ENCODE data around the gene SIAH2.
"Not testable (repeated sequence)": the region's sequence is repeated elsewhere in the genome, so short reads cannot be mapped to it uniquely, and the experiment has no call there.

Gene SIAH2

DNA sequence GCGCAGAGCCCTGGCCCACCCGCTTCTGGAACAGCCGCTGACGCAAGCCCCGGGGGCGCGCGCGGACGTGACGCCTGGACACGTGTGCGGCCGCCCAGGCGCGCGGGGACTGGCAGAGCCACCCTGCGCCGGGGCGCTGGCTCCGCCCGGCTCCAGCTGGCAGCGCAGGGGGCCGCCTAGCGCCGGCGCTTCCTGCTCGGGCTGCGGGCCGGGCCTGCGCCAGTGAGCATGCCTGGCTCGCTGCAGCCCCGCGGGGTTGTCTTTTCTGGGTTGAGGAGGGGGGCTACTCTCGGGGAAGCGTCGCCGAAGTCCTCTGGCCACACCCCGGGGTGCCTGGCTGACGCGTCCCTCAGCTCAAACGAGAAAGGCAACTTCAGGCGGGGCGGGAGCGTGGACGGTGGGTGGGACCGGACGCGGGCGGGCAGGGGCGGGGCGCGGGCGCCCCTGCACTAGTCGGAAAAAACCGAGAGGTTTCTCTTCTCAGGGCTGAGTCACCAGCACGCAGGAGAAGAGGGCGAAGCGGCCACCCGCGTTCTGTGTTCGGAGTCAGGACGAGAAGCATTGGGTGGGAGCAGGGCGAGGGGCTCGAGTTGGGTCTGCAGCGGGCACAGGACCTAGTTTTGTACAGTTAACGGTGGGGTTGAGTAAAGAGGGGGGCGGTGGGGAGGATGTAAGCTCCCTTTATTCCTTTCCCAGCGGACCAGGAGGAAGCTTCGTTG lies at the start of gene SIAH2:
SIAH2 (minus strand) TSS at position 48 of the 719 bp plus-strand sequence. CDS start 320 bp downstream, outside the sequence.
- DNase-seq (ENCODE audit: low read depth), result peak; percentile 98
- Histone ChIP-seq H3K4me1 (ENCODE audit: control insufficient read depth, insufficient read depth, low read length) (peaks cover 30% of the 10 kb centered on the region), H3K9ac (ENCODE audit: low read length) (peak within 1 kb of the TSS; percentile 96), H3K9me3 (ENCODE audit: control insufficient read depth, low read length) (no peaks in the 10 kb centered on the region), H3K27me3 (replicated peaks; ENCODE audit: control insufficient read depth, insufficient read depth, low read length) (no peaks in the 10 kb centered on the region), H3K4me3 (ENCODE audit: low read length) (peak within 1 kb of the TSS; percentile 95), H3K36me3 (ENCODE audit: control insufficient read depth, insufficient read depth, low read length, severe bottlenecking) (peaks cover 3% of the 10 kb centered on the region)

GRCh38 chr3:150811984-150812383 lies 49.0 kb upstream of the SIAH2 start:
- no peak for DNase-seq (ENCODE audit: low read depth)
- Histone ChIP-seq H3K9ac (ENCODE audit: low read length) (no peak overlapping the region), H3K9me3 (ENCODE audit: control insufficient read depth, low read length) (no peaks in the 10 kb centered on the region), H3K36me3 (ENCODE audit: control insufficient read depth, insufficient read depth, low read length, severe bottlenecking) (no peaks in the 10 kb centered on the region), H3K4me1 (ENCODE audit: control insufficient read depth, insufficient read depth, low read length) (no peaks in the 10 kb centered on the region), H3K27me3 (replicated peaks; ENCODE audit: control insufficient read depth, insufficient read depth, low read length) (peaks cover 17% of the 10 kb centered on the region), H3K4me3 (ENCODE audit: low read length) (no peak overlapping the region)

DNA sequence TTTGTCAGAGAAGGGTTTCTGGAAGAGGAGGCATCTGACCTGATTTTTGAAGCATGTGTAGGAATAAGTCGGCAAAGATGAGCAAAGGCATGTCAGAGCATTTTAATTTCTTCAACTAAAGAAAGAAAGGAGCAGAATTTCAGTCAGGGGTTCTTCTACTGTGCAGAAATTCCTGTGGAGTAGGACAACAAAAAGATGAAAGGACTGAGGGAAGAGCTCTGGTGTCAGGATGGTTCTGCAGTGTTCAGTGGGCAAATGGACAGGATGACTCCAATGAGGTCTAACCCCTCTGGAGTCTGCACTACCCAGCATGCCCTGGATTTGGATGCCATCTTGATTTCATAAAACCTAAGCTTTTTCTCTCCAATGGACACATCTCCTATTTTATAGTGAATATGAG lies 47.7 kb upstream of the SIAH2 start:
- no peaks in the 10 kb centered on the region for H3K4me1 ChIP-seq (ENCODE audit: control insufficient read depth, insufficient read depth, low read length)
- no peak overlapping the region for H3K4me3 ChIP-seq (ENCODE audit: low read length)
- H3K27me3 ChIP-seq (replicated peaks; ENCODE audit: control insufficient read depth, insufficient read depth, low read length), result peaks cover 22% of the 10 kb centered on the region

DNA sequence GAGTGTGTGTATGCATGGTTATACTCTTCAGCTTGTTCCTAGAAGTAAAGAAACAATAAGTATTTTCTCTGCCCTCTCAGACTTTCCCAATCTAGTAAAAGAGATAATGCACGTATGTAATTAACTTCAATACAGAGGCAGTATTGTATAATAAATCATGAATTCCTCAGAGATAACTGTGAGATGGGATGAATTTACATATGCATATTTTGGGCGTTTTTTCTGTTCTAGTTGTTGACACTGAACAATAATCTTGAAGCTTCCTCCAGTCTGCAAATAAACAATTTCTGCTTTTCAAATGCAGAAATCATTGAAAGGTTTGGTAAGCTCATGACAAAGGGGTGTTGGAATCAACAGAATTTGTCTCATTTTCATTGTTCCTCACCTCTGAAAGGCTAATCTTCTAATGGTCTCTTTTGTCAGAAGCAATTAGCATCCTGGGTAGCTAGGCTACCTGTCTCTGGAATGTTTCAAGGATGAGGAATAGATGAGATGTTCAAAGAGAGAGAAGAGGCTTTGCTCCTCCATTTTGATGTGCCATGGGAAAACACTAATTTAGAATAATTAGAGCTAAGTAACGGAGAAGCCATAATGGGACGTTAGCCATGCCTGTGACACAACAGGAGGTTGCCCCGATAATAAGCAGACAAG lies 43.3 kb upstream of the SIAH2 start:
- Histone ChIP-seq H3K9me3 (ENCODE audit: control insufficient read depth, low read length) (no peaks in the 10 kb centered on the region), H3K27me3 (replicated peaks; ENCODE audit: control insufficient read depth, insufficient read depth, low read length) (peaks cover 8% of the 10 kb centered on the region), H3K4me1 (ENCODE audit: control insufficient read depth, insufficient read depth, low read length) (no peaks in the 10 kb centered on the region), H3K4me3 (ENCODE audit: low read length) (no peak overlapping the region), H3K36me3 (ENCODE audit: control insufficient read depth, insufficient read depth, low read length, severe bottlenecking) (no peaks in the 10 kb centered on the region), H3K9ac (ENCODE audit: low read length) (no peak overlapping the region)
- no peak for DNase-seq (ENCODE audit: low read depth)

More for the DNA sequence above, 47.7 kb upstream of the SIAH2 start:
- no peak for DNase-seq (ENCODE audit: low read depth)
- Histone ChIP-seq H3K9me3 (ENCODE audit: control insufficient read depth, low read length) (no peaks in the 10 kb centered on the region), H3K9ac (ENCODE audit: low read length) (no peak overlapping the region), H3K36me3 (ENCODE audit: control insufficient read depth, insufficient read depth, low read length, severe bottlenecking) (no peaks in the 10 kb centered on the region)

GRCh38 chr3:150805354-150805753 lies 42.4 kb upstream of the SIAH2 start:
- H3K4me3 ChIP-seq (ENCODE audit: low read length), result no peak overlapping the region
- peaks cover 5% of the 10 kb centered on the region for H3K27me3 ChIP-seq (replicated peaks; ENCODE audit: control insufficient read depth, insufficient read depth, low read length)
- no peaks in the 10 kb centered on the region for H3K36me3 ChIP-seq (ENCODE audit: control insufficient read depth, insufficient read depth, low read length, severe bottlenecking)
- H3K4me1 ChIP-seq (ENCODE audit: control insufficient read depth, insufficient read depth, low read length), result no peaks in the 10 kb centered on the region
- no peaks in the 10 kb centered on the region for H3K9me3 ChIP-seq (ENCODE audit: control insufficient read depth, low read length)
- no peak overlapping the region for H3K9ac ChIP-seq (ENCODE audit: low read length)
- DNase-seq (ENCODE audit: low read depth), result no peak

DNA sequence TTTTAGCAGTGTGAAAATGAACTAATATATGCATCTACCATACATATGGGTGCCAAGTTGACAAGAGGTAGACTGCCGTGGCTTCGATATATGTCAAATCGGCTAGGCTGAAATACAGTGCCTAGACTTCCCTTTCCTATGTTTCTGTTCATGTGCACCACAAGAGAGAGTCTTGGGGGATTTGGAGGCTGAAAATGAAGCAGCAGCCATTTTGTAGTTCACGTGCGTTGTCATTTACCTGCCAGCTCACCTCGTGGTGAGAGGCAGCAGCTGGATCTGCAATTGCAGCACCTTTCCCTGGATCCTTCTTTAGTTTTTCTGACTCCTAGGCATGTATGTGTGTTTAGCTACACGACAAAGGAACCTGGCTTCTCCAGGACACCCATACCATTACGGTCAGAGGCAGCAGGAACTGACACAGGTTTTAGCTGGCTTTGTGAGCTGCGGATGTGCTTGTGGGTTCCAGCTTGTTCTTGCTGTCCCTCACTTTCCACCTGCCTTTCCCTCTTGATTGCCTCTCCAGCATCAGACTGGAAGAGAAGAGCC lies 40.5 kb upstream of the SIAH2 start:
- no peak overlapping the region for H3K4me3 ChIP-seq (ENCODE audit: low read length)
- no peaks in the 10 kb centered on the region for H3K4me1 ChIP-seq (ENCODE audit: control insufficient read depth, insufficient read depth, low read length)
- DNase-seq (ENCODE audit: low read depth), result no peak
- H3K36me3 ChIP-seq (ENCODE audit: control insufficient read depth, insufficient read depth, low read length, severe bottlenecking), result no peaks in the 10 kb centered on the region
- no peaks in the 10 kb centered on the region for H3K9me3 ChIP-seq (ENCODE audit: control insufficient read depth, low read length)
- peaks cover 8% of the 10 kb centered on the region for H3K27me3 ChIP-seq (replicated peaks; ENCODE audit: control insufficient read depth, insufficient read depth, low read length)
- H3K9ac ChIP-seq (ENCODE audit: low read length), result no peak overlapping the region

- H3K27me3 ChIP-seq (replicated peaks; ENCODE audit: control insufficient read depth, insufficient read depth, low read length), result peaks cover 3% of the 10 kb centered on the region
- H3K9me3 ChIP-seq (ENCODE audit: control insufficient read depth, low read length), result no peaks in the 10 kb centered on the region
- DNase-seq (ENCODE audit: low read depth), result no peak
- no peak overlapping the region for H3K9ac ChIP-seq (ENCODE audit: low read length)
- H3K4me1 ChIP-seq (ENCODE audit: control insufficient read depth, insufficient read depth, low read length), result no peaks in the 10 kb centered on the region
- H3K36me3 ChIP-seq (ENCODE audit: control insufficient read depth, insufficient read depth, low read length, severe bottlenecking), result no peaks in the 10 kb centered on the region
- no peak overlapping the region for H3K4me3 ChIP-seq (ENCODE audit: low read length)
These were observed 37.8 kb upstream of the SIAH2 start for GRCh38 chr3:150800722-150801121.

DNA sequence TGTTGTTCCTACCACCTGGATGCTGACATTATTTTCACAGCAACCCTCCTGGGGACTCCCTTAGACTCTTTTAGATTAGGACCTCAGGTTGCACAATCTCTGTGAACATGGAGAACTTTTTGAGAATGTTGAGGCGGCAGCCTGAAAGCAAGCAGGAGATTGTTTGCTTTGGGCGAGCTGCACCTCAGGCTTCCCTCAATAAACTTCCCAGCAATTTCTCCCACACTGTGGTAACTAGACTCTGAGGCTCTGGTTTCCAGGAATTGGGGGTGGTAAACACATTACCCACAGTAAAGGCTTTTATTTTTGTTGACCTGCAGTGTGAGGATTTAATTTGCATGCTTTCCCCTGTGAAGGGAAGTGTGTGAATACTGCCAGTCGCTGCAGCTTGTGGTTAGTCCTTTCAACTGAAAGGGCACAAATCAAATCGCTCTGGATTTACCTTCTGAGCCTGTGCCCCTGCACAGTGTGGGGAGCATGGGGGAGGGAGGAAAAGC lies 35.2 kb upstream of the SIAH2 start:
- Histone ChIP-seq H3K9ac (ENCODE audit: low read length) (no peak overlapping the region), H3K36me3 (ENCODE audit: control insufficient read depth, insufficient read depth, low read length, severe bottlenecking) (no peaks in the 10 kb centered on the region), H3K9me3 (ENCODE audit: control insufficient read depth, low read length) (no peaks in the 10 kb centered on the region), H3K4me1 (ENCODE audit: control insufficient read depth, insufficient read depth, low read length) (no peaks in the 10 kb centered on the region), H3K27me3 (replicated peaks; ENCODE audit: control insufficient read depth, insufficient read depth, low read length) (peaks cover 3% of the 10 kb centered on the region), H3K4me3 (ENCODE audit: low read length) (no peak overlapping the region)
- DNase-seq (ENCODE audit: low read depth), result peak; percentile 22

DNA sequence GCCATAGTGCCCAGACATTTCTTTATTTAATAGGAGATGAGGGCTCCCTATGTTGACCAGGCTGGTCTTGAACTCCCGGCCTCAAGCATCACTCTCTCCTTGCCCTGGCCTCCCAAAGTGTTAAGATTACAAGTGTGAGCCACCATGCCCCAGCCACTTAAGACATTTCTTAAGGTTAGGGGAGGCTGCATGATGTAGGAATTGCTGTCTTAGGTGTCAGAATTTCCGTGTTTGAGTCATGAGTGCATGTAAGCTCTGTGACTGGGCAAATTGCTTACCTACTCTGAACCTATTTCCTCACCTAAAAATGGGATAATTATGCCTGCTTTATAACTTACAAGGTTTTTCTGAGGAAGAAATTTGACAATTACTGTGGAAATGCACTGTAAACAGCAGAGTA lies 34.2 kb upstream of the SIAH2 start:
- Histone ChIP-seq H3K27me3 (replicated peaks; ENCODE audit: control insufficient read depth, insufficient read depth, low read length) (peaks cover 3% of the 10 kb centered on the region), H3K9ac (ENCODE audit: low read length) (no peak overlapping the region), H3K4me1 (ENCODE audit: control insufficient read depth, insufficient read depth, low read length) (no peaks in the 10 kb centered on the region), H3K9me3 (ENCODE audit: control insufficient read depth, low read length) (no peaks in the 10 kb centered on the region), H3K36me3 (ENCODE audit: control insufficient read depth, insufficient read depth, low read length, severe bottlenecking) (no peaks in the 10 kb centered on the region), H3K4me3 (ENCODE audit: low read length) (no peak overlapping the region)
- no peak for DNase-seq (ENCODE audit: low read depth)

GRCh38 chr3:150796527-150796926 lies 33.6 kb upstream of the SIAH2 start:
- not testable (repeated sequence) for H3K27me3 ChIP-seq (replicated peaks; ENCODE audit: control insufficient read depth, insufficient read depth, low read length); H3K4me3 ChIP-seq (ENCODE audit: low read length); H3K36me3 ChIP-seq (ENCODE audit: control insufficient read depth, insufficient read depth, low read length, severe bottlenecking); H3K9ac ChIP-seq (ENCODE audit: low read length); H3K4me1 ChIP-seq (ENCODE audit: control insufficient read depth, insufficient read depth, low read length); H3K9me3 ChIP-seq (ENCODE audit: control insufficient read depth, low read length); DNase-seq (ENCODE audit: low read depth)

DNA sequence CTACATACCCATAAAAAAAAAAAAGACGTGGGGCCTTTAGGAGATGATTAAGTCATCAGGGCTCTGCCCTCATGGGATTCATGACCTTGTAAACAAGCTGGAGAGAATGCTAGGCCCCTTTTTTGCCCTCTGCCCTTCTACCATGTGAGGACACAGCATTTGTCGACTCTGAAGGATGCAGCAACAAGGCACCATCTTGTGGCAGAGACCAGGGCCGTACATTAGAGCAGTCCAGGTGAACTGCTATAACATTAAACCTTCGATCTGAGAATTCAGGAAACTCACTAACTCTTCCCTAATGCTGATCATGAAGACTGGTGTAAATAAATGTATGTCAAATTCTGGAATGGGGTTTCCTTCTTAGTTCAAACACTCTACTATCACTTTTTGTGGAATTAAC lies 30.7 kb upstream of the SIAH2 start:
- Histone ChIP-seq H3K4me1 (ENCODE audit: control insufficient read depth, insufficient read depth, low read length) (no peaks in the 10 kb centered on the region), H3K9me3 (ENCODE audit: control insufficient read depth, low read length) (peaks cover 13% of the 10 kb centered on the region), H3K4me3 (ENCODE audit: low read length) (no peak overlapping the region)

More for the DNA sequence above, 30.7 kb upstream of the SIAH2 start:
- DNase-seq (ENCODE audit: low read depth), result no peak
- H3K9ac ChIP-seq (ENCODE audit: low read length), result no peak overlapping the region
- H3K36me3 ChIP-seq (ENCODE audit: control insufficient read depth, insufficient read depth, low read length, severe bottlenecking), result no peaks in the 10 kb centered on the region
- no peaks in the 10 kb centered on the region for H3K27me3 ChIP-seq (replicated peaks; ENCODE audit: control insufficient read depth, insufficient read depth, low read length)
